Hematopoietic multipotent progenitor cell (in vitro differentiated cells): ENCODE measurements around the gene GTF2H4. TPM values are rescaled to one million over a fixed set of nuclear protein-coding genes. Genes with fewer than 3 reads are reported as not detected.
A peak's percentile ranks its signal among the peaks of the same experiment; 100 is the strongest.
"Not testable (repeated sequence)": the region's sequence is repeated elsewhere in the genome, so short reads cannot be mapped to it uniquely, and the experiment has no call there.

Source experiments
- DNase-seq, 3 donors: peaks; one replicate each; pipeline ENCODE4 v3.0.0-alpha.2; 2011 to 2015; ENCODE audit warnings: low read depth in 2 of 3, low spot score in 2 of 3
- total RNA-seq: library from RNA; depleted of rRNA; stranded (reverse); fragments of >200 nt; gene quantifications from one replicate; pipeline ENCODE4 v1.2.3, GENCODE V29; 2012

Gene GTF2H4
- total RNA-seq, 1 donor: 19.1 TPM

DNA sequence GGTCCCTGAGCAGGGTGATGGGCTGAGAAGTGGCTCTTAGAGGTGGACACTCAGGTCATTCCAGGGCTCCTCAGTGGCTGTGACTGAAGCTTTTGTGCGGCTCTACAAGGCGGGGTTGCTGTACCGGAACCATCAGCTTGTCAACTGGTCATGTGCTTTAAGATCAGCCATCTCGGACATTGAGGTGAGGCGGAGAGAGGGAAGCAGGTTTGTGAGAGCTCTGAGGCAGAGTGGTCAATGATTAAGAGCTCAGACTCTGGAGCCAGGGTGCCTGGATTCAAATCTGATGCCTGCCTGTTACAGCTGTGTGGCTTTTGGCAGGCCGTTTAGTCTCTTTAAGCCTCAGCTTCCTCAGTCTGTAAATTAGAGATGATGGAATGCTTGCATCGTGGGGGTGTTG lies 9.0 kb downstream of the GTF2H4 start:
- DNase-seq: no peak

DNA sequence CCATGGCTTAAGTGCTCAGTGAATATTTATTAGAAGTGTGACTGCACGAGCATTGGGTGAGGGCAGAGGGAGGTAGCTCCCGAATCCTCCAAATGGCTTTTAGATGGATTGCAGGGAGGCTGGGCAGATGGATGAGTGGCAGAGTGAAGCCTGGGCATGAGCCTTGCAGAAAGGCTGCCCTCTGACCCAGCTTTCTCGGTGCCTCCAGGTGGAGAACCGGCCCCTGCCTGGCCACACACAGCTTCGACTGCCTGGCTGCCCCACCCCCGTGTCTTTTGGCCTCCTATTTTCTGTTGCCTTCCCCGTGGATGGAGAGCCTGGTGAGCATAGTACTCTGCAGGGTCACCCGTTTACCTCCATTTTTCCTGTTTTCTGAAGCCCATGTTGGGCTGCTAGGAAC lies 9.5 kb downstream of the GTF2H4 start:
- DNase-seq: no peak

DNA sequence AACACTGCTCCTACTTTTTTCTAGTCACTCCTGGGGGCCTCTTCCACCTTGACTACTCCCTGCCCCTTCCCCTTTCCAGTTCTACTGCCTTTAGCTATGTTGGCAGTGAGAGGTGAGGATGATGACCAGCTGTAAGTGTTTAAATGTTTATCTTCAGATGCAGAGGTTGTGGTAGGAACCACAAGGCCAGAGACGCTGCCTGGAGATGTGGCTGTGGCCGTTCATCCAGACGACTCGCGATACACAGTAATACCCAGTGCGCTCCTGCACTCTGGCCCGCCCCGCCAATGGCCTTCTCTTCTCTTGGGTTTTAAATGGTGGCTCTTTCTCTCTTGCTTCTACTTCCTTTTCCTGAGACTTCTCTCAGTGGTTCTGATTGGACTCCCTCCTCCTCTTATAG lies 10.7 kb downstream of the GTF2H4 start:
- peak in 1 of 3 donors; percentile 77 for DNase-seq

DNA sequence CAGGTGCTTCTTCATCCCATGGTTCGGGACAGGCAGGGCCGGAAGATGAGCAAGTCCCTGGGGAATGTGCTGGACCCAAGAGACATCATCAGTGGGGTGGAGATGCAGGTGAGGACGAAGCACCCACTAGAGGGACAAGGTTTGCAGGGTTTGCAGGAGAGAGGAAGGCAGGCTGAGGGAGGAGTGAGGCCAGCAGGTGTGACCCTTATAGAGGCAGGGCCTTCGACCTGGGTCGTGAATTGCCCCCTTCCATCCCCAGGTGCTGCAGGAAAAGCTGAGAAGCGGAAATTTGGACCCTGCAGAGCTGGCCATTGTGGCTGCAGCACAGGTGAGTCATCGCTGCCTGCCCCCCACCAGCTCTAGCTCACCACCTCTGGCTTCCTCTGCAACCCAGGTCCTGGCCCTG lies 14.4 kb downstream of the GTF2H4 start:
- no peak for DNase-seq

DNA sequence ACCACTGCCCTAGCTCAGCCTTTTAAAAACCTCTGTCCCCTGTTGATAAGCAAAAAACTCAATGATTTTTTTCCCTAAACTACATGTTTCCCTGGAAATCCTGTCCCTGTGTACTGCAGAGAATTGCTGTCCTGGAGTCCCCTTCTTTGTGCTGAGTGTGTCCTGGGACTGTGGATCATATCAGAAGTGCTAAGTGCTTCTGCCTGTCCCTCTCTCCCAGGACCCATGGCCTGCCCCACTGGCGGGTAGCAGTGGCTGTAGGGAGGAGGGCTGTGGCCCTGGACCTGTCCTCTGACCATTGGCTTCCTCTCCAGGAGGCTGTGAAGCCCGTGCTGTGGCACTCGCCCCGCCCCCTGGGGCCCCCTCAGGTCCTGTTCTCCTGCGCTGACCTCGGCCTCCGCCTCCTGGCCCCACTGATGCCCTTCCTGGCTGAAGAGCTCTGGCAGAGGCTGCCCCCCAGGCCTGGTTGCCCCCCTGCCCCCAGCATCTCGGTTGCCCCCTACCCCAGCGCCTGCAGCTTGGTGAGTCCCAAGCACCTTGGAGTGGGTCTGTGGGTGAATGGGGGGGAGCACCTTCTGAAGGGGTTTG lies 16.1 kb downstream of the GTF2H4 start:
- not testable (repeated sequence) for DNase-seq

DNA sequence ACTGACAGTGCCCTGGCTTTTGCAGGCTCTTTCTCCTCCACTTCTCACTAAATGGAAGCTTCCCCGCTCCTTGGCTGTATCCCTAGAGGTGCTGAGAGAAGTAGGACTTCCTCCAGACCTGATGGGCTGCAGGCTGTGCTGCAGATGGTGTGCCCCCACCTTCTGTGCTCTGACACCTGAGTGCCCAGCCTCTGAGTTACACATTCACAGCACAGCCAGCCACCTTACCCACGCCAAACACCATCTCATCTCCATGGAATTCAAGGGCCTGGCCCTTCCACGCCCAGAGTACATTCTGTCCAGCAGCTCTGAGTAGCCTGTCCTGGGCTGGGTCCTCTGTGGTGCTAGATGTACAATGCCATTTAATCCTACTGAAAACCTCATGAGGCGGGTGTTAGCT lies 18.6 kb downstream of the GTF2H4 start:
- DNase-seq: no peak

DNA sequence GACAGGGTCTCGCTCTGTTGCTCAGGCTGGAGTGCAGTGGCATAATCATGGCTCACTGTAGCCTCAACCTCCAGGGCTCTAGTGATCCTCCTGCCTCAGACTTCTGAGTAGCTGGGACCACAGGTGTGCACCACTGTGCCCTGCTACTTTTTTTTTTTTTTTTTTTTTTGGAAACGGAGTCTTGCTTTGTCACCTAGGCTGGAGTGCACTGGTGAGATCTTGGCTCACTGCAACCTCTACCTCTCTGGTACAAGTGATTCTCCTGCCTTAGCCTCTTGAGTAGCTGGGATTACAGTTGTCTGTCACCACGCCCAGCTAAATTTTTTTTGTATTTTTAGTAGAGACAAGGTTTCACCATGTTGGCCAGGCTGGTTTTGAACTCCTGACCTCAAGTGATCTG lies 19.1 kb downstream of the GTF2H4 start:
- DNase-seq: not testable (repeated sequence)

DNA sequence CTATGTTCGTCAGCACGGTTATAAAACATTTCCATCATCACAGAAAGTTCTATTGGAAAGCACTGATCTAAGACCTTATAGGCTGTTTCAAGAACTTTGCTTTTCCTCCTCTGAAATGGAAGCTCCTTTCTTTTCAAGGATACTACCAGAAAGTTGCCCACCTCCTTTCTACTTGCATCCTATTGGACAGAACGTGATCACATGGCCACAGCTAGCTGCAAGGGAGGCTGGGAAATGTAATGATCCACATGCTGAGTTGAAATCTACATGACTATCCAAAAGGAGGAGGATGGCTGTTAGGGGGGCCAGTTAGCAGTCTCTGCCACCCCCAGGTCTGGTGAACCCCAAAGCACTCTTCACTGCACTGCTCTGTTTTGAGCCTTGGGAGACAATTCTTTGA lies 20.7 kb downstream of the GTF2H4 start:
- no peak for DNase-seq

DNA sequence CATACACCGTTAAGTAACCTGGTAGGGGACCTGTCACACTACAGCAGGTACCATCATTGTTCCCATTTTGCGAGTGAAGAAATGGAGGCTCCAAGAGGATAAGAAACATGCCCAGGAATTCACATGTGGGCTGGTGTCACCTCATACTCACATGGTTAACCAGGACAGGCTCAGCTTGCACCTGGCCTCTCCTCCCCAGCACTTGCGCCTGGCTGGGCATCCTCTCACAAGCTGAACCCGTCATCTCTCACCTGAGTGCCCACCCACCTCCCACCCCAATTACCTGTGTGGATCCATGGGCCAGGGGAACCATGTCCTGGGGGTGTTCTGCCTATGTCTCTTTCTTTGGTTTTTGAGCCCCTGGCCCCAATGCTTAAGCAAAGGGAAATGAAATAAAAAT lies 22.5 kb downstream of the GTF2H4 start:
- DNase-seq: no peak

DNA sequence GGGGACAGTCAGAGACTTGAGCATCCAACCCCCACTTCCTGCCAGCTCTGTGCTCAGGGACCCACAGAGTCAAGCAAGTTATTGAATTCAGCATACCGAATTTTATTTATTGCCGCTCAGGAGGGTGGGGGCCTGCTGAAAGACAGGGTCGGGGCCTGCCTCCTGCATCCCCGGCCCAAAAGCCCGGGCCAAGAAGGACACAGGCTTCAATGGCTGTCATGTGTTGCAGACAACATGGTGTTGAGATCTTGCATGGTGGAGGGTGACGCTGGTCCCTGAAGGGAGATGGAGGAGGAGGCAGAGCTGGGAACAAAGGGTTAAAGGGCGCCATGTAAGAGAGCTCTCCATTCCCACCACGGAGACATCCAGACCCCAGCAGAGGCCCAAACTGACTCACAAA lies 23.3 kb downstream of the GTF2H4 start:
- DNase-seq: no peak

DNA sequence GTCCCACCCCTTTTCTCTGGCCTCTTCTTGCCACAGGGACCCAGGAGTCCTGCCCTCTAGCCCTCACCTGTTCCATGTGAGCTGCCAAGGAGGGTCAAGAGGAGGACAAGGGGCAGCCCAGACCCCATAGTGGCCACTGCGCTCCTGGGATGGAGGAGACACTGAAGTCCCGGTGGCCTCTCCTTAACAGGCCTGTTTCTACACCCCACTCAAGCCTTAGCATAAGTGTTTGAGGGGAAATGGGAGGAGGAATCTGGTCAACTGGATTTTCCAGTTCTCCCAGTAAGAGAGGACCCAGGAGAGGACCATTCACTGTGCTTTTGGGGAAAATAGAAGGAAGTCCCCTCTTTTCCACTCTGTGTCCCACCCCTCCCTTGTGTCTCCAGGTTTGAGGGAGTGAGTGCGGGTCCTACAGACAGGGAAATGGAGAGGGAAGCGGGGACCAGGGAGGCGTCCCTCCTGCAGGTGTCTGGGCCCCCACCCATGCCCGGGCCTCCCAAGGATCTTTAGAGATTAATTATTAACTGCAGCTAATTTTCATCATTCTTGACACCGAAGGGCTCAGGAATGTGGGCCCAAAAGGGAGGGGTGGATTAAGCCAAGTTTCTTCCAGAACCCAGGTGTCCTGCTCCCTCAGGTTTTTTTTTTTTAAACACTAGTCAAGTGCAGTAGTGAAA lies 24.1 kb downstream of the GTF2H4 start, which contains the start of gene SFTA2:
TSS of gene SFTA2 (minus strand) at position 202 of the 677 bp plus-strand sequence. CDS start at position 128, 74 bp downstream.
- no peak for DNase-seq

DNA sequence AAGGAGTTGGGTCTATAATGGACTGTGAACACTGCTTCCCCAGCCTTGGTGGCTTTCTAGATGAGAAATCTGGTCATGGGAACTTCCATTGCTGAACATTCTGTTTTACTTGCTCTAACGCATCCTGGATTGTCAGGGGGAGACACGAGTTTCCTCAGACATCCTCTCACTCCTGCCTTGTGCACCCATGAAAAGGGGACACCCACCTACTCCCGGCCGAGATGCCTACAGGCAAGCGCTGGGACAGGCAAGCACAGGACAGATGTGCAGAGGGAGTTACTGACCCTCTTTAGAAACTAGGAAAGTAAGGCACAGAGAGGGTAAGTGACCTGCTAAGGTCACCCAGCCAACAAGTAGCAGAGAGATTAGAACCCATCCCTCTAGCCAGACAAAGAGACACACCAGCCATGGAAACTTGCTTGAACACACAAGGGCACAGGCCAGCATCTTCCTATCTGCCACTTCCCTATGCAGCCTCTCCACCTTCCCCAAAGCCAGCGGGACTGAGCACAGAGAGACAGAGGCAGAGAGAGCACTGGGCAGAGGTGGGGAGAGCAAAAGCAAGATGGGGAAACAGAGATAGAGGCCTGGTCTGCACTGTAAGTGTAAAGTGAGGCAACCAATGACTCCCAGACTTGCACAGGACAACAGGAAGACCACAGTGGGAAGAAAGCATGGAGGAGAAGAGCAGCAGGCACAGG lies 24.8 kb downstream of the GTF2H4 start:
- DNase-seq: no peak

DNA sequence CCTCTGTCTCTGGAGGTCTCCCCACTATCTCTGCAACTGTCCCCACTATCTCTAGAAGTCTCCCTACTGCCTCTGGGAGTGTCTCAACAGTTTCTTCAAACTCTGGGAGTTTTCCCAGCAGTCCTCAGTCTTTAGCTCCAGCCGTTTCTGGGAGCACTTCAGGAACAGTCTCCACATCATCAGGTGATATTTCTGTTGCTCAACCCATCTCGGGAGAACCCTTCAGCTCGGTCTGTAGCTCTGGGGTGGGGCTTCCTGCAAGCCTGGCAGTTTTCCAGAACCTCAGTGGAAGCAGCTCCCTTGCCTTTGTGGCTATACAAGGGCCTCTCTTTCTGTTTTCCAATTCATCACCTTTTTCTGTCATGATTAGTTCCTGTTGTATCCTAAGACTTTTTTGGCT lies 27.0 kb downstream of the GTF2H4 start:
- DNase-seq: no peak

DNA sequence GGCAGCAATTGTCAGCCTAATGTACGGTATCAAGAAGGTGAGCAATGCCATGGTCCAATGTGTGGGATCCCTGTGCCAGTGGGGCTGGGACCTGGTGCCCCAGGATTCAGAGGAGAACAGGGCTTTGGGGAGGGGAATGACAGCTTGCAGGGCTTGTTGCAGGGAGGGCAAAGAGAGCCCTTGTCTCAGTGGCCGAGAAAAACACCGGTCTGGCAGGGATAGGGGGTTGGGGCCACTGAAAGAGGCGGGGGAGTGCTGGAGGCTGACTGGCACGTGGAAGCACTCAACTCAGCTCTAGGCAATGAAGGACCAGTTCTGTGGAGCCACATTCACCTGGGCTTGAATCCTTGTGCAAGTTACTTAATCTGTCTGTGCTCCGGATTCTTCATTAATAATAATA lies 29.3 kb downstream of the GTF2H4 start:
- DNase-seq: no peak

DNA sequence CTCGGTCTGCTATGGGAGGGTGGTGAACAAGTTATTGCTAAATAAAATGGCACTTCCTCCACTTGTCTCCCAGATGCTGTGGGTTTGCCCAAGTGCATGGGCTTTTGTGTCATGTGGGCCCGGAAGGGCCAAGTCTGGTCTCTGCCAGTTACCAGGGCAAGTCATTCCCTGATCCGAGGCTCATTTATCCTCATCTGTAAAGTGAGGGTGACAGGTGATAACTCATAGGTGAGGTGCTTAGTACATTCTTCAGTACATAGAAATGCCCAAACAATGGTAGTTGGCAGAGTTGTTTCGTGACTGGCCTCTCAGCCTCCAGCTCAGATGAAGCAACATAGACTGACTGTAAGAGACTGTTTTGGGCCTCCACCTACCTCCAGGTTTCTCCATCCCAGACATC lies 30.7 kb downstream of the GTF2H4 start:
- no peak for DNase-seq

DNA sequence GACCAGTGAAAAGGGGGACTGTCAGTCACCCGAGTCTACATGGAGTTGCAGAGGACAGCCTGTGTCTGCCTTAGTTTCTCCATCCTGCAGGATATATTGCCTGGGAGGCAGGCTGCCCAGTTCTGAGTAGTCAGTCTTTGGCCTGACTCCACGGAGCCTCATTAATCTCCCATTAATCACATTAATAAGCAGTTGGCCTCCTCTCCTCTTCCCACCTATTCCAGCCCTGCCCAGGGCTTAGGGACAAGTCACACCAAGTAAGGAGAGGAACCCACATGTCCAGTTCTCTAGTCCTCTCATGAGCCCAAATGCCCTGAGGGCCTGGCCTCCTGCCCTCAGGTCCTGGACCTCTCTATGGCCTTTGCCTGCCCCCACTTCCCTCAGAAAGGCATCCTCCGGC lies 31.5 kb downstream of the GTF2H4 start:
- DNase-seq: no peak

DNA sequence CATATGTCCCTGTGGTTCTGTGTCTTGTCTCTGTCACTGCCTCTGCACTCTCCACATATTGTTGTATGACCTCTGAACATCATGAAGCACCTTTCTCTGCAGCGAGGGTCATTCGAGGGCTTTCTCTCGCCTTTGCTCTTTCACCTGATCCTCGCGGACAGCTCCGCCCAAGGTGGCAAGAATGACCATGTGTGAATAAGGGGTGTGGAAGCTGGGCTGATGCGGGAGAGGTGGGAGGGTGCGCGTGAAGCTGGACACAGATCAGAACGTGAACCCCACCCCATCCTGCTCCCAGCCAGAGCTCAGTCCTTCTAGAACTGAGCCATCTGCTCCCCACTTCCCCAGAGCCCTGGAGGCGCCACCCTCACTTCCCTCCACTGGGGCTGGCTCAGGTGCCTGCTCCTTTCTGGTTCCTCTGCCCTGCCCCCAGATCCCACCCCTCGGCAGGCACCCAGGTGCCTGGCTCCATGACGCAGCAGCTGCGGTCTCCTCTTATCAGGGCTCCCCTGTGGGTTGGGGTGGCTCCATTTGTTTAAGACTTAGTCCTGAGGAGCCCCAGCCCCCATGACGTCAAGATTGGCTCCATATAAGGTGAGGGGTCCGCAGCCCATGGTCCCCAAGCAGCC lies 32.5 kb downstream of the GTF2H4 start, which contains the start of gene MUCL3:
TSS of gene MUCL3 (plus strand) at position 613 of the 626 bp plus-strand sequence. CDS start 27 bp downstream, outside the sequence.
- DNase-seq: no peak

DNA sequence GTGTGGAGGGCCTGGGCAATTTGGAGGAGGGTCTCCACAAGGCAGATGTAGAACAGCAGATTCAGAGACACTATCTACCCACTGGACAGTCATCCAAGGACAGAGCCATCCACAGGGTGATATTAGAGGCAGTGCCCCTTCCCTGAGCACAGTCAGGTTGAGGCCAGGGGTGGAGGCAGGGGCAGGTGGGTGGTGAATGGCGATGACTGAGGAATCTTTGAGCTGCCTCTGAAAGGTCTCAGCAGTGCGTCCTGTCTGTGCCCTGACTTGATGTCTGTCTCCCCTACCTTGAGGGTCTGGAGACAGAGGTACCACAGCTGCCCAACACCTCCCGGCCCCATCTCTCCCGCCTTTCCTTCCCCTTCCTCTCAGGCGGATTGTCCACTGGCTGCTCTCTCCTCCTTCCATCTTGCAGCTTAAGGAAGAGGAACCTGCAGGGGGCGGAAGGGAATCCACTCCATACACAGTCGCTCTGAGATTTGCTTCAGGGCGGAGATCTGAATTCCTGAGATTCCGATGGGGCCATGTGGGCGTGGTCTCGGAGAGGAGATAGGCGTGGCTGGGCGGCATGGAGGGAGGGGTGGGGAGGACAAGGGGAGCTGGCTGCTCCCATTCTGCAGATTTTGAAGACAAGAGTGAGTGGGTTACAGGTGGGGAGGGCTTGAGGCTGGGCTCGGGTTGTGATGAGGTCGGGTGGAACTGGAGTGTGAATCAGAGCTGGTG lies 34.5 kb downstream of the GTF2H4 start:
- peak in 2 of 3 donors; percentile 18 to 27 for DNase-seq

DNA sequence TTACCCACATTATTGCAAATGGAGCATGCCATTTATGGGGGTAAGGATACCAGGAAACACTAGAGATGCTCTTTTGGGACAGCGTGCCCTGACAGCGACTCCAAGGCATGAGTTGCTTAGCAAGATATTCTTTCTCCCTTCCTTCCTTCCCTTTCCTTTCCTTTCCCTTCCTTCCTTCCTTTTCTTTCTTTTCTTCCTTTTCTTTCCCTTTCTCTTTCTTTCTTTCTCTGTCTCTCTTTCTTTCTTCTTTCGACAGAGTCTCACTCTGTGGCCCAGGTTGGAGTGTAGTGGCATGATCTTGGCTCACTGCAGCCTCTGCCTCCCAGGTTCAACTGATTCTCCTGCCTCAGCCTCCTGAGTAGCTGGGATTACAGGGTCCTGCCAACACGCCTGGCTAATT lies 36.0 kb downstream of the GTF2H4 start:
- no peak for DNase-seq

DNA sequence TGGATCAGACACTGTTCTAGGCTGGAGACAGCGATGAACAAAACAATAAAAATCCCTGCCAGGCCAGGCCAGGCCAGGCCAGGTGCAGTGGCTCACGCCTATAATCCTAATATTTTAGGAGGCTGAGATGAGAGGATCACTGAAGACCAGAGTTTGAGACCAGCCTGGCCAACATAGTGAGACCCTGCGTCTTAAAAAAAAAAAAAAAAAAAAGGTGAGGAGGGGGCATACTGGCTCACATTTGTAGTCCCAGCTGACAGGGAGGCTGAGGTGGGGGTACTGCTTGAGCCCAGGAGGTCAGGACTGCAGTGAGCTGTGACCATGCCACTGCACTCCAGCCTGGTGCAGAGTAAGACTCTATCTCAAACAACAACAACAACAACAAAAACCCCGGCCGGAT lies 37.3 kb downstream of the GTF2H4 start:
- DNase-seq: no peak

DNA sequence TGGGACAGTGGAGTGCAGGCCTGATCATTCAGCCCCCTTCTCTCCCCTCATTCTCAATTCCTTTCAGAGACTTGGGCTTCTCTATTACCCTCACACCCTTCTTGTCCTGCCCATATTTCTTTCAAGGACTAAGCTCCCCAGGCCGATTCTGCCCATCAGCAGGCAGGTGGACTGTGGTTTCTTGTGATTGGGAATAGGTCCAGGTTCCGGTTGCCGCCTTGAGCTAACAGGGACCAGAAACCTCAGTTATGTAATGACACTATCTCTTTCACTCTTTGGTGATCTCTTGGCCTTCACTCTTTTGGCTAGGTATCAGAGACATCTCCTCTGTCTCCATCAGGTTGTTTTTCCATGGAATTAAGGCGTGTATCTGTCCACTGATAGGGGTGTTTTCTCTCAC lies 39.2 kb downstream of the GTF2H4 start:
- DNase-seq: no peak
